Keratinocyte (primary cell): ENCODE results near the gene GDF2.

ENCODE experiments used
- CTCF ChIP-seq, 3 experiments: IDR thresholded peaks in 1 of 3; conservative IDR thresholded peaks in 1 of 3; optimal IDR thresholded peaks in 1 of 3; 2 replicates in 2 of 3; 3 replicates in 1 of 3; pipeline versions ENCODE3 to v1.5.1; 2011; ENCODE audit warnings: low read length in 3 of 3, mild to moderate bottlenecking in 3 of 3, moderate library complexity in 2 of 3, control low read depth in 1 of 3, inconsistent platforms in 1 of 3; ENCODE audit not compliant: insufficient read depth in 2 of 3; ENCODE audit errors: extremely low read depth in 1 of 3
- EZH2 ChIP-seq: IDR thresholded peaks from one replicate; pipeline ENCODE4 v1.6.1; 2012; ENCODE audit warnings: inconsistent platforms, mild to moderate bottlenecking, low read length, moderate library complexity

GRCh38 chr10:47317251-47317650 lies 5.0 kb upstream of the GDF2 start:
- TF ChIP-seq CTCF (optimal IDR thresholded peaks at IDR 0.05 in 1 of 3, IDR thresholded peaks at IDR 0.05 in 1 of 3, conservative IDR thresholded peaks at IDR 0.05 in 1 of 3; ENCODE audit: extremely low read depth in 1 of 3, insufficient read depth in 2 of 3, low read length in 3 of 3) (no peak), EZH2 (no peak)
